ENCODE measurements around the gene OCA2.

- no peak for TF ChIP-seq POLR2AphosphoS5 (IDR thresholded peaks at IDR 0.05; ENCODE audit: low read depth, low read length)
- TF ChIP-seq TAF1 (IDR thresholded peaks at IDR 0.05; ENCODE audit: borderline replicate concordance, insufficient read depth, low read length), result no peak
- no peak for TF ChIP-seq REST (IDR thresholded peaks at IDR 0.05; ENCODE audit: insufficient read depth in 1 of 2, low read depth in 2 of 2, low read length in 2 of 2)
- no peak for TF ChIP-seq FOXP2 (optimal IDR thresholded peaks at IDR 0.05; ENCODE audit: borderline replicate concordance, extremely low read depth, extremely low read length, insufficient read depth)
- TF ChIP-seq SIN3A (IDR thresholded peaks at IDR 0.05; ENCODE audit: borderline replicate concordance, insufficient read depth, low read length), result no peak
These were observed 31.5 kb upstream of the OCA2 start for GRCh38 chr15:28130651-28131050.

Measured in PFSK-1 (cell line).